Osteoblast (primary cell): ENCODE data around the gene ADGRL2. TPM values are rescaled to one million over a fixed set of nuclear protein-coding genes. Genes with fewer than 3 reads are reported as not detected.
A peak's percentile ranks its signal among the peaks of the same experiment; 100 is the strongest.

Experiments
- DNase-seq: peaks from one replicate; pipeline ENCODE4 v3.0.0; 2011; ENCODE audit warnings: low spot score, mixed read lengths; ENCODE audit not compliant: insufficient read length; ENCODE audit errors: missing footprints
- H2AFZ ChIP-seq: 2 replicates; pipeline ENCODE4 v1.6.0; 2011; ENCODE audit warnings: mild to moderate bottlenecking, low read length
- H3K27ac ChIP-seq: 2 replicates; pipeline ENCODE4 v1.5.1; 2011; ENCODE audit warnings: mild to moderate bottlenecking, low read depth, low read length, moderate library complexity
- H3K27me3 ChIP-seq: 2 replicates; pipeline ENCODE4 v1.6.0; 2012; ENCODE audit warnings: mild to moderate bottlenecking, control low read depth, inconsistent platforms, low read length, moderate library complexity; ENCODE audit not compliant: insufficient read depth
- H3K36me3 ChIP-seq: 2 replicates; pipeline ENCODE4 v1.5.1; 2011; ENCODE audit warnings: mild to moderate bottlenecking, low read length, control low read depth, moderate library complexity; ENCODE audit not compliant: insufficient read depth
- H3K4me1 ChIP-seq: 2 replicates; pipeline ENCODE4 v1.5.1; 2011; ENCODE audit warnings: mild to moderate bottlenecking, low read length, control low read depth, moderate library complexity; ENCODE audit not compliant: insufficient read depth
- H3K4me2 ChIP-seq: 2 replicates; pipeline ENCODE4 v1.6.0; 2011; ENCODE audit warnings: mild to moderate bottlenecking, low read length; ENCODE audit not compliant: insufficient read depth
- H3K4me3 ChIP-seq: fragments of 200-600 bp; sonication (generic); 3 replicates; pipeline ENCODE4 v1.5.1; 2012; ENCODE audit warnings: mild to moderate bottlenecking, low read length, inconsistent platforms; ENCODE audit not compliant: insufficient read depth
- H3K79me2 ChIP-seq: 2 replicates; pipeline ENCODE4 v1.6.0; 2012; ENCODE audit warnings: mild to moderate bottlenecking, low read length, control low read depth, inconsistent platforms; ENCODE audit not compliant: insufficient read depth
- H3K9me3 ChIP-seq: 2 replicates; pipeline ENCODE4 v1.5.1; 2011; ENCODE audit warnings: low read depth, low read length, control low read depth
- H4K20me1 ChIP-seq: 2 replicates; pipeline ENCODE4 v1.6.0; 2012; ENCODE audit warnings: mild to moderate bottlenecking, low read length, control low read depth; ENCODE audit not compliant: insufficient read depth
- CTCF ChIP-seq: IDR thresholded peaks from 2 replicates; pipeline ENCODE4 v1.5.1; 2011; ENCODE audit warnings: mild to moderate bottlenecking, low read depth, low read length, moderate library complexity; ENCODE audit errors: extremely low read depth
- total RNA-seq: library from RNA; depleted of rRNA; stranded (reverse); fragments of >200 nt; gene quantifications from 2 replicates; pipeline ENCODE4 v1.2.3, GENCODE V29; 2012

The ADGRL2 gene
- total RNA-seq, 1 donor = 55.4 TPM

DNA sequence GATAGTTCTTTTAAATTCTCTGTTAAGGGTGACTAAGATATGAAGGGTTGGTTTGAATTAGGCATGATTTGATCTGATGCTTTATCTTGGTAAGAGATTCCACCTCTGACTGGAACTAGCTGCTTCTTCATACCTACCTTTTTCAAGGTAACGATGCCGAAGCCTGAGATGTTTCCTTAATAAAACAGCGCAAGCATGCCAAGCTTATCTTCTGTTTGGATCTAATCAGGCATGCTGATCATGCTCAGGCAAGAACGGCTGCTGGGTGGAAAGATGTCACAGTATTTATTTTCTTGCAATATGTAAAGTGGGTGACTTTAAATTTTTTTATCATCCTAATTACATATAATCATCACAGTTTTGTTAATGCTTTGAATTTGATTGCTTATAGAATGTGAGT lies 148.7 kb downstream of the ADGRL2 start:
- no peak for DNase-seq
- Histone ChIP-seq H3K4me1 (no peaks in the 10 kb centered on the region), H3K79me2 (peaks cover 7% of the 10 kb centered on the region), H3K4me3 (no peak overlapping the region), H2AFZ (no peak overlapping the region), H3K36me3 (peaks cover 3% of the 10 kb centered on the region), H4K20me1 (no peaks in the 10 kb centered on the region), H3K9me3 (no peaks in the 10 kb centered on the region), H3K27me3 (no peaks in the 10 kb centered on the region), H3K27ac (no peak overlapping the region), H3K4me2 (no peak overlapping the region)
- no peak for TF ChIP-seq CTCF

GRCh38 chr1:81950037-81950436 lies 149.3 kb downstream of the ADGRL2 start:
- H2AFZ ChIP-seq = no peak overlapping the region
- no peak overlapping the region for H3K27ac ChIP-seq
- no peaks in the 10 kb centered on the region for H3K4me1 ChIP-seq
- DNase-seq = no peak
- TF ChIP-seq CTCF = no peak
- H3K79me2 ChIP-seq = peaks cover 7% of the 10 kb centered on the region
- H3K9me3 ChIP-seq = no peaks in the 10 kb centered on the region
- H3K27me3 ChIP-seq = no peaks in the 10 kb centered on the region
- H3K36me3 ChIP-seq = peaks cover 3% of the 10 kb centered on the region
- no peak overlapping the region for H3K4me3 ChIP-seq
- no peak overlapping the region for H3K4me2 ChIP-seq
- no peaks in the 10 kb centered on the region for H4K20me1 ChIP-seq

DNA sequence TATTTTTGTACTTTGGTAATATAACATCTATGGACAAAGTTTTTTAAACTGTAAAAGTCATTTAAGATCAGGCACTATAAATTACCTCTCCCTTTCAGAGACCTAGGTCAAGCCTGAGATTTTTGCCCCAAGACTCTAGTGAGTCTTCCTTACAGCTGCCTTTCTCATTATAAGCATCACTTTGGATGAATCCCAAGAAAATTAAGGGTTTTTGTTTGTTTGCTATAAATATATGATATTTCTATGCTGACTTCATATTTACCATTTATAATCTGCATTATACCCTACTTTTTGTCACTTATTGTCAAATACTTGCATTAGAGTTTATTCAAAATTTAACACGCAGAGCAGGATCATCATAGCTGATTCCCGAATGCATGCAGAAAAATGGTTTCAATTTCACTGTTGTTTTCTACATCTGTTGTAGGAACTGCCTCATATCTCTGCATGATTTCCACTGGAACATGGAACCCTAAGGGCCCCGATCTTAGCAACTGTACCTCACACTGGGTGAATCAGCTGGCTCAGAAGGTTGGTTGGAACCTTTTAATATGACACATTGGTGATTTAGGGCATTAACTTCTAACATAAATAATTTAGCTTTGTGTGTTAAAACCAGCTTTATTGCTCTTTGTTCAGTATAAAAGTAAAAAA lies 150.0 kb downstream of the ADGRL2 start:
- Histone ChIP-seq H3K4me1 (no peaks in the 10 kb centered on the region), H3K79me2 (peaks cover 7% of the 10 kb centered on the region), H3K4me3 (no peak overlapping the region), H3K4me2 (peak overlapping the region; percentile 15), H3K27ac (no peak overlapping the region), H4K20me1 (no peaks in the 10 kb centered on the region), H3K27me3 (no peaks in the 10 kb centered on the region), H3K9me3 (no peaks in the 10 kb centered on the region), H3K36me3 (peaks cover 3% of the 10 kb centered on the region), H2AFZ (no peak overlapping the region)
- no peak for TF ChIP-seq CTCF
- no peak for DNase-seq

- no peaks in the 10 kb centered on the region for H3K9me3 ChIP-seq
- H3K4me1 ChIP-seq = no peaks in the 10 kb centered on the region
- H3K79me2 ChIP-seq = no peaks in the 10 kb centered on the region
- DNase-seq = no peak
- no peaks in the 10 kb centered on the region for H3K27me3 ChIP-seq
- no peak overlapping the region for H2AFZ ChIP-seq
- no peak for TF ChIP-seq CTCF
- no peak overlapping the region for H3K4me2 ChIP-seq
- H3K36me3 ChIP-seq = peaks cover 3% of the 10 kb centered on the region
- no peak overlapping the region for H3K4me3 ChIP-seq
- no peaks in the 10 kb centered on the region for H4K20me1 ChIP-seq
- no peak overlapping the region for H3K27ac ChIP-seq
Measured at GRCh38 chr1:81954534-81955020, 153.8 kb downstream of the ADGRL2 start.
